HG03196 (cell line): ENCODE data around the gene CLDN2.
"Not testable (repeated sequence)": the region's sequence is repeated elsewhere in the genome, so short reads cannot be mapped to it uniquely, and the experiment has no call there.

ENCODE experiments used
- ATAC-seq: cut with Tn5 transposase; IDR thresholded peaks from one replicate; pipeline ENCODE4 v1.9.1; 2021; ENCODE audit not compliant: unreplicated experiment

CLDN2 gene

GRCh38 chrX:106919932-106920452, at the start of gene CLDN2:
TSS of gene CLDN2 (plus strand) at chrX:106920402. CDS start at chrX:106928229, 7,827 bp downstream.
- no peak for ATAC-seq

DNA sequence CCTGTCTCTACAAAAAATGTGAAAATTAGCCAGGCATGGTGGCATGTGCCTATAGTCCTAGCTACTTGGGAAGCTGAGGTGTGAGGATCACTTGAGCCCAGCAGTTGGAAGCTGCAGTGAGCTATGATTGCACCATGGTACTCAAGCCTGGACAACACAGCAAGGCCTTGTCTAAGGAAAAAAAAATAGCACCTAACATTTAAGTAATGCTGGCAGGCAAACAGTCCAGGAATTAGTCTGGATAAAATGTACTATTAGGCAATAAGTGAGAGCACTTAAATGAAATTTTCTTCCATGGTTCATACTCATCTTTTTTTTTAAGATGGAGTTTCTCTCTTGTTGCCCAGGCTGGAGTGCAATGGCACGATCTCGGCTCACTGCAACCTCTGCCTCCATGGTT, 47.4 kb upstream of the CLDN2 start:
- not testable (repeated sequence) for ATAC-seq

- ATAC-seq = no peak
Measured at GRCh38 chrX:106874075-106874474, 46.1 kb upstream of the CLDN2 start.

GRCh38 chrX:106875151-106875550, 45.1 kb upstream of the CLDN2 start:
- ATAC-seq = no peak

DNA sequence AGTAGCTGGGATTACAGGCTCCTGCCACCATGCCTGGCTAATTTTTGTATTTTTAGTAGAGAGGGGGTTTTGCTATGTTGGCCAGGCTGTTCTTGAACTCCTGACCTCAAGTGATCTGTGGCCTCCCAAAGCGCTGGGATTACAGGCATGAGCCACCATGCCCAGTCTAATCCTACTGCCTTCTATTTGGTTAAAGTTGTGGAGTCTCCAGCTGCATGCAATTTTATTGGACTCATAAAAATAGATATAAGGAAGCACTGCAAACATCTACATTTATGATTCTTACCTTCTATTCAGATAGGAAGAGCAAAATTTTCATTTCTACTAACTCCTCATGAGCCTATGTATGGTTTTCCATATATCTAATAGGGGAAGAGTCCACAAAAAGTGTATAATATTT, 30.7 kb upstream of the CLDN2 start:
- ATAC-seq = no peak

- no peak for ATAC-seq
Measured at GRCh38 chrX:106891762-106892460, 28.3 kb upstream of the CLDN2 start.

DNA sequence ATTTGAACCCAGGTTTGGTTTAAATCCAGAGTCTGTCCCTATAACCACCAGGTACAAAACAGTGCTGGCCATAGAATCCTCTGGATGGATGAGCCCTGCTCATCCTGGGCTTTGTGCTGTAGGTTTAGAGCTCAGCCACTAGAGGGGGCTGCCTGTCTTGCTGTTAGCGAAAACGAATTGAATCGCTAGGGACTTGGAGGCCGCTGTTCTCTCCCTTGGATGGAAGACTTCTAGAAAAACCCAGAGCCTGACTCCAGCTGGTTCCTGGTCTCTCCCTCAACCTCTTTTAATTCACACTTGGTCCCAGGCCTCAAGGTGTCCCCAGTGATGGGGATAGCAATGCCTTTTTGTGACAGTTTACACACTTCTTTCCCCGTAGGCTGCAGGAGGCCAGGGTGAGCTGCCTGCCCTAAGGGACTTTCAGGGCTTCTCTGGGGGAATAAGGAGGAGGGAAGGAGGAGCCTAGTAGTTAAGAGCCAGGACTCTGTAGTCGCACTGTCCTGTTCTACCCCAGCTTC, 25.8 kb upstream of the CLDN2 start:
- no peak for ATAC-seq

GRCh38 chrX:106894978-106895452, 25.2 kb upstream of the CLDN2 start:
- ATAC-seq = no peak

- no peak for ATAC-seq
Measured at GRCh38 chrX:106897259-106897658, 22.9 kb upstream of the CLDN2 start.

GRCh38 chrX:106898462-106898861, 21.7 kb upstream of the CLDN2 start:
- ATAC-seq = peak; percentile 77

GRCh38 chrX:106899276-106899675, 20.9 kb upstream of the CLDN2 start:
- no peak for ATAC-seq

DNA sequence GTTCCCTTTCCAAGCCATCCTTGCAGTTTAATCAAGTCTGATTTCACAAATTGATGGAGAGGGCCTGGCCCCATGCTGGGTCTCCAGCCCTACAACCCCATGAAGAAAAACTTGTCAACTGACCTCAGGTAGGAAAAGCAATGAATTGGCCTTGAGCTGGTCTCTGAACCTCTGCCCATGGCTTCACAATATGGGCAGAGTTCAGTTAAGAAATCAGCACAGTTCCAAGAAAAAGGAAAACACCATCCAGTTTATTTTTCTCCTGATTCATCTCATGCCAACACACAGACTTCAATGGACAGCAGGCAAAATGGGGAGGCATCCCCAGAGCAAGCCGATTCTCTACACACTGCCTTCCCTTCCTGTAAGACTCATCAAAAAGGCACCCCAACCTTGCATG, 20.4 kb upstream of the CLDN2 start:
- no peak for ATAC-seq

DNA sequence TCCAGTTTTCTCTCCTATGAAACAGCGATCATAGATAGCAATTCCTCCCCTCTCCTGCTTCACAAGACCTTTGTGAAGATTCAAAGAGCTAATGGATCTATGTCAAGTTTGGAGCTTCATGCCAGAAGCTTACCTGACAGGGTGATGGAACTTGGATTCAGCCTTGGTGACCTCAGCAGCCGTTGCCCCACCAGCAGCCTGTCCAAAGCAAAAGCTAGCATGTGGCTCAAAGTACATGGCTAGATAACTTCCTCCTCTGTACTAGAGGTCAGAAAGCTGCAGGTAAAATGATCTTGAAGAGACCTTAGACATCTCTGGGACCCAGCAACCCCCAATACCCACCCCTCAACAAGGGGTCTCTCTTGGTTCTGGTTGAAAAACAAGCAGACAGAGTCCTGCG, 18.9 kb upstream of the CLDN2 start:
- ATAC-seq = no peak

- no peak for ATAC-seq
Measured at GRCh38 chrX:106901781-106902219, 18.4 kb upstream of the CLDN2 start.

DNA sequence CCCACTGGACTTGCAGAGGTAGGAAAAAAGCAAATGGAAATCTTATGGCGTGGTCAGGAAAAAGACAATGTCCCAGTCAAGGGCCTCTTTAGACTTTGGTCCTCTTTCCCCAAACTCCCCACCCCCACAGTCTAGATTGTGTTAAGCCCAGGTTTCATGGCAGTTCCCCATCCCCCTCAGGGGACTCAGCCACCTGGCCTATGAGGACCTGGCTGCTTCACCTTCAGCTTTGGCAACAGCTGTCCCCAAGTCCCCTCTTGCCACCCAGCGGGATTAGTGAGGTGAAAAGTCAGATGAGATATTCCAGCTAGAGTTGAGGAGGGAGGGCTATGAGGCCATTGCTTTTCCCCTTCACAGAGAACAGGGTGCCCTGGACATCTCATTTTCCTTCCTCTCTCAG, 17.5 kb upstream of the CLDN2 start:
- no peak for ATAC-seq

GRCh38 chrX:106903291-106903824, 16.8 kb upstream of the CLDN2 start, which contains the start of gene RIPPLY1:
TSS of gene RIPPLY1 (minus strand) at chrX:106903341. CDS start at chrX:106903287, 54 bp downstream.
- ATAC-seq = no peak

- no peak for ATAC-seq
Measured at GRCh38 chrX:106903856-106904528, 16.2 kb upstream of the CLDN2 start.

DNA sequence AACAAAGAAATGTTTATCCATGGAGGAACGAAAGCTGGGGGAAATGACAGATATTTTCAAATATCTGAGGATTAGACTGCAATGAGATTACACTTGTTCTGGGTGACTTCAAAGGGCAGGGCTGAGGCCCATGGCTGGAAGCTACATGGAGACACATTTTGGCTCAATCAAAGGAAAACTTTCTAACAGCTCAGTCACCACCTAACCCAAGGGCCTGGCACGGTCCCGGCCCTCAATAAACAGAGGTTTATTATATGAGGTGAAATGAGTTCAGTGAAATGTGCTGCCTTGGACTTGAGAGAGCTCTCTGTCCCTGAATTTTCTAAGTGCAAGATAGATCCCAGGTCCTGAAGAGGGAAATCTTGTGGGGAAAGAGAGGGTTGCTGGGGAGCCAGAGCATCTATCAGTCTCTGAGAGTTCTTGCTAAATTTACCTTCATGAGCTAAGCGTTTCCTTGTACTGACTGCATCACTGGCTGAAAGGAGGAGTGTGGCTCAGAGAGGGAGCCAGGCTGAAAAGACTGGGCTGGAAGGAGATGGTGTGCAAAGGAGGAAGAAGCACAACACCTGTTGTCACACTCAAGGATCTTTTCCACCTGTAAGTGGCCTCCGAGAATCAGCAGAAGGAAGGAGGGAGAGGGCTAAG, 15.0 kb upstream of the CLDN2 start:
- no peak for ATAC-seq

GRCh38 chrX:106906361-106906760, 13.8 kb upstream of the CLDN2 start:
- no peak for ATAC-seq

- no peak for ATAC-seq
Measured at GRCh38 chrX:106912864-106913263, 7.3 kb upstream of the CLDN2 start.

DNA sequence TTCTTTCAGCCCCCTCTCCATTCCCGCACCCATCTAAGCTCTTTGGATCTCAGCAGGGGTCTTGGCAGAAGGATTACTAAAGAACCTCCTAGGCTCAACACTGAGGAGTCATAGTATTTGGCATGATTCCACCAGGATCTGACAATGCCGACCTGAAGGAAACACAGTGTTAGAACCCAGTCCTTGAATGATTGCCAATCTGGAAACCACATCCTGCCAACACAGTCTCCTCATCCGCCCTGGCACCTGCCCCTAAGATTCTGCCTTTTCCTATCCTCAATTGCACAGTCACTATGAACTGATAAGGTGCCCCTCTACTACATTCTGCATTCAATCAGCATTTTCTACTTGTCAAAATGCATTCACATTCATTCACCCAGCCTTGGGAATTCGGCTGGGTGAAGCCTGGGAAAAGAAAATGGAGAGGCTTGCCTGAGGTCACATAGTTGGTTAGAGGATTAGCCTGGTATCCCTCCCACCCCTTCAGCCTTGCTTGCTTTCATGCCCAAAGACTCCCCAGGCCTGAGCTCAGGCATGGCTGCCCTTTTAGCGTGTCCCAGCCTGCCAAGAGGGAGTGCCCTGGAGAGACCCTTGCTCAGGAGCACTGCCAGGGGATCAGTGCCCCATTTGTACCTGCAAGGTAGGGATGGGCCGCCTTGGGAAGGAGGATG, 2.2 kb upstream of the CLDN2 start:
- no peak for ATAC-seq
